GM12873 (cell line): ENCODE data around the gene ABCA7.

Experiments used
- TF ChIP-seq, protein P1 (sequence below): IDR thresholded peaks from 2 replicates; pipeline ENCODE4 v1.5.1; 2012; ENCODE audit warnings: low read depth, mild to moderate bottlenecking, moderate library complexity, low read length, control low read depth; ENCODE audit not compliant: insufficient read depth; ENCODE audit errors: missing control alignments

ABCA7 gene

DNA sequence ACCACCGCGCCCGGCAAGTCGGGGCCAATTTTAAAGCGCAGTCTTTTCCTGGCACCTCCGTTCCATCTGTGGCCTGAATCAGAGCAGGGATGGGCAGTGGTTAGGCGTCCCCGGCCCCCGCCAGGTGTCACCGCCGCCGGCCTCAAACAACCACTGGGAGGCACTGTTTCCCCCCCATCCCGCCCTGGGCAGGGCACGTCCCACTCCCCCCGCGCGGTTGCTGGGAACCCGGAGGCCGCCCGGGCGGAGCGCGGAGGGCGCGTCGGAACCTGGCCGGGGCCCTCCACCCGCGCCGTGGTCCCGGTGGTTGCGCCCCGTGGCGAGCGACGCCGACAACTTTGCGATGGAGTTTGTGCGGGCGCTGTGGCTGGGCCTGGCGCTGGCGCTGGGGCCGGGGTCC lies 39.8 kb upstream of the ABCA7 start, which contains the start of gene GRIN3B:
TSS of gene GRIN3B (plus strand) at position 325 of the 400 bp plus-strand sequence. CDS start at position 344, 19 bp downstream.
- TF ChIP-seq, protein P1, sequence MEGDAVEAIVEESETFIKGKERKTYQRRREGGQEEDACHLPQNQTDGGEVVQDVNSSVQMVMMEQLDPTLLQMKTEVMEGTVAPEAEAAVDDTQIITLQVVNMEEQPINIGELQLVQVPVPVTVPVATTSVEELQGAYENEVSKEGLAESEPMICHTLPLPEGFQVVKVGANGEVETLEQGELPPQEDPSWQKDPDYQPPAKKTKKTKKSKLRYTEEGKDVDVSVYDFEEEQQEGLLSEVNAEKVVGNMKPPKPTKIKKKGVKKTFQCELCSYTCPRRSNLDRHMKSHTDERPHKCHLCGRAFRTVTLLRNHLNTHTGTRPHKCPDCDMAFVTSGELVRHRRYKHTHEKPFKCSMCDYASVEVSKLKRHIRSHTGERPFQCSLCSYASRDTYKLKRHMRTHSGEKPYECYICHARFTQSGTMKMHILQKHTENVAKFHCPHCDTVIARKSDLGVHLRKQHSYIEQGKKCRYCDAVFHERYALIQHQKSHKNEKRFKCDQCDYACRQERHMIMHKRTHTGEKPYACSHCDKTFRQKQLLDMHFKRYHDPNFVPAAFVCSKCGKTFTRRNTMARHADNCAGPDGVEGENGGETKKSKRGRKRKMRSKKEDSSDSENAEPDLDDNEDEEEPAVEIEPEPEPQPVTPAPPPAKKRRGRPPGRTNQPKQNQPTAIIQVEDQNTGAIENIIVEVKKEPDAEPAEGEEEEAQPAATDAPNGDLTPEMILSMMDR = peak; percentile 63

DNA sequence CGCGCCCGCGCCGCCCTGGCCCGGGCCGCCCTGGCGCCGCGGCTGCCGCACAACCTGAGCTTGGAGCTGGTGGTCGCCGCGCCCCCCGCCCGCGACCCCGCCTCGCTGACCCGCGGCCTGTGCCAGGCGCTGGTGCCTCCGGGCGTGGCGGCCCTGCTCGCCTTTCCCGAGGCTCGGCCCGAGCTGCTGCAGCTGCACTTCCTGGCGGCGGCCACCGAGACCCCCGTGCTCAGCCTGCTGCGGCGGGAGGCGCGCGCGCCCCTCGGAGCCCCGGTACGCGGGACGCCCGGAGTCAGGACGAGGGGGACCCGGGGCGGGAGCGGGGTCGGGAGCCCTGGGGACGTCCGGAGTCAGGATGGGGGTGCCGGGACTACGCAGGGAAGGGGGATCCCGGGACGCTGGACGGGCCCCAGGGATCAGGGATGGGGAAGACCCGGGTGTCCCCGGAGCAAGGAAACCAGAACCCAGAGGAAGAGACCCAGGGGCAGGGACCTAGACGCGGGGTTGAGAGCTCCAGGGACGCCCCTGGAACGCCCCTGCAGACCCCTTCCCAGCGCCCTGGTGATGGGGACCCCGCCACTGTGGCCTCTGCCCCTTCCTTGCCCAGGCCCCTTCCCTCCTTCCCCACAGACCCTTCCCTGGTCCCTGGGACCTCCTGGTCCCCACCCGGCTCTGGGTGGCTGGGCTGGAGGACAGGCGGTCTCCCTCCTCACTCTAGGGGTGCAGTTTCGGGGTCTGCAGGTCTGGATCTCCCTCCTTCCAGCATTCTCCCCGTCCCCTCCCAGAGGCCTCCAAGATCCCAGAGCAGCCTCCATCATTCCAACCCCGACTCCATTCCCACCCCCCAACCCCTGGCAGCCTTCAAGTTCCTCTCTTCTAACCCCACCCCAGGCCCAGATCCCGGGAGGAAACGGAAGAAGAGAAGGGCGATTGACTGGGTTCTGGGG lies 39.0 kb upstream of the ABCA7 start:
- TF ChIP-seq, protein P1 = no peak

DNA sequence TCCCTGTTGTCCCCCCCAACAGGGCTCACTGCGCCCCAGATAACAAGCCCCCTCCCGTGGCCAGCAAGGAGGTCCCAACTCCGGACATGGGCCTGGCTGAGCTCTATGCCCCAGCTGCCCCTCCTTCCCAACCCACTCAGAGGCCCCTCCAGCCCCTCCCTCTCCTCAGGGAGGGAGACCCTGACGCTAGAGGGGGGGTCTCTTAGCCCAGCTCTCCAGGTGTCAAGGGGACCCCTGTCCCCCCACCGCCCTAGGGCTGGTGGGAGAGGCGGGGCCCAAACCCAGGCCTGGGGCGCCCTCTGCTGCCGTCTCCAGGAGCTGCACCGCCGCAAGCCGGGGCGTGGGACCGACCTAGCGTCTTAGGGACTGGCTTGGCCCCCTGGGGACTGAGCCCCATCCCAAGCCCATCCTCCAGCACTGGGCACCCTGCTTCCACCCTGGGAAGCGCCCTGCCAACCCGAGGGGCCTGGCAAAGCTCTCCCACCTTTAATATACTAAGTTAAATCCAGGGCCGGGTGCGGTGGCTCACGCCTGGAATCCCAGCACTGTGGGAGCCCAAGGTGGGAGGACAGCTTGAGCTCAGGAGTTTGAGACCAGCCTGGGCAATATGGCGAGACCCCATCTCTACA lies 38.3 kb upstream of the ABCA7 start:
- TF ChIP-seq, protein P1 = peak; percentile 89

DNA sequence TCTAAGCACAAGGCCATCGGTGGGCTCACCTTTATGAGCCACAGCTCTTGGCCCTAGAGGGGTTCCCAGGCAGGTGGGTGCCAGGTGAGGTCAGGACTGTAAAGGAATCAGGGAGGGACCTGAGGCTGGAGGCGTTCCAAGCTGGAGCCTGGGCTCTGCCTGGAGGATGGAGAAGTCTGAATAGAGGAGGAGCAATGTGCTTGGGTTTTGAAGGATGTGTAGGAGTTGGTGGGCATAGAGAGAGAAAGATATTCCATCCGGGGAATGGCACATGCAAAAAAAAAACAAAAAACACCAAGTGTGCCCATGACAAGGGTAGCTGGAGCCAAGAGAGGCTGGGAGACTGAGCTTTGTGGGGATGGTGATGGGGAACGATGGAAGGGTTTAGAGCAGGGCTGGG lies 37.3 kb upstream of the ABCA7 start:
- TF ChIP-seq, protein P1 = no peak

DNA sequence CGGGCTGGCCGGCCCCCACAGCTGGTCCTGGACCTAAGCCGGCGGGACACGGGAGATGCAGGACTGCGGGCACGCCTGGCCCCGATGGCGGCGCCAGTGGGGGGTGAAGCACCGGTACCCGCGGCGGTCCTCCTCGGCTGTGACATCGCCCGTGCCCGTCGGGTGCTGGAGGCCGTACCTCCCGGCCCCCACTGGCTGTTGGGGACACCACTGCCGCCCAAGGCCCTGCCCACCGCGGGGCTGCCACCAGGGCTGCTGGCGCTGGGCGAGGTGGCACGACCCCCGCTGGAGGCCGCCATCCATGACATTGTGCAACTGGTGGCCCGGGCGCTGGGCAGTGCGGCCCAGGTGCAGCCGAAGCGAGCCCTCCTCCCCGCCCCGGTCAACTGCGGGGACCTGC lies 36.6 kb upstream of the ABCA7 start:
- TF ChIP-seq, protein P1 = no peak

DNA sequence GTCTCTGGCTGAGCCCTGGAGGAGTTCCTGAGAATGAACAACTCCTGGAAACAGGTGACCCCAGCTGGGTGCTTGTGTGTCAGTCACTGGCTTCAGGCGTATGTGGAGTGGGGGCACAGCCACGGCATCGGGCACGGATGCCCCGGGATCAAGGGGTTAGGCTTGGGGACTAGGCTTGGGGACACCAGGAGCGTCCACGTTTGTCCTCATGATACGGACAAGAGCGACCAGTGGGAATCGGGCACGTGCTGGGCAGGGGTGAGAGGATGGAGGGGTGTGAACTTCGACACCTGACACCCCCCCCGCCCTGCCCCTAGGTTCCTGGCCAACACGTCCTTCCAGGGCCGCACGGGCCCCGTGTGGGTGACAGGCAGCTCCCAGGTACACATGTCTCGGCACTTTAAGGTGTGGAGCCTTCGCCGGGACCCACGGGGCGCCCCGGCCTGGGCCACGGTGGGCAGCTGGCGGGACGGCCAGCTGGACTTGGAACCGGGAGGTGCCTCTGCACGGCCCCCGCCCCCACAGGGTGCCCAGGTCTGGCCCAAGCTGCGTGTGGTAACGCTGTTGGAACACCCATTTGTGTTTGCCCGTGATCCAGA lies 35.6 kb upstream of the ABCA7 start:
- TF ChIP-seq, protein P1 = no peak
